Measurements from ENCODE around the gene MGAT5B. TPM values are rescaled to one million over a fixed set of nuclear protein-coding genes. Genes with fewer than 3 reads are reported as not detected.

MGAT5B gene
- total and polyA plus RNA-seq, 10 donors: 0.02 to 2.0 (median 0.75) TPM

GRCh38 chr17:76867578-76868175 lies 527 bp upstream of the MGAT5B start:
- DNase-seq: no peak
- intact Hi-C loops (cut with DNase I; ENCODE audit: low total_unique reads): loop anchor here (5.0 kb wide), 2 partner anchors 185 to 200 kb away; no protein-coding TSS in a partner anchor
- Histone ChIP-seq H3K27ac (no peak overlapping the region), H3K4me3 (peak overlapping the region in 2 of 8 donors; percentile 47 to 68), H3K4me1 (peaks cover 0 to 33% (median 22%) of the 10 kb centered on the region in 6 donors), H3K36me3 (no peaks in the 10 kb centered on the region), H3K27me3 (replicated peaks in 1 of 7) (peaks cover 8 to 77% (median 35%) of the 10 kb centered on the region in 7 donors), H3K9me3 (no peaks in the 10 kb centered on the region)
- TF ChIP-seq POLR2A (IDR thresholded peaks at IDR 0.05): no peak
- TF ChIP-seq CTCF (IDR thresholded peaks at IDR 0.05 in 8 of 11, conservative IDR thresholded peaks at IDR 0.05 in 3 of 11): no peak
- TF ChIP-seq POLR2AphosphoS5 (IDR thresholded peaks at IDR 0.05): no peak
- 37 to 43% (median 41%) methylated on average over 19 to 20 of the region's 20 CpGs for WGBS, 5 donors

GRCh38 chr17:76868669-76869495 lies 678 bp downstream of the MGAT5B start:
- Histone ChIP-seq H3K9me3 (no peaks in the 10 kb centered on the region), H3K4me1 (peaks cover 0 to 33% (median 22%) of the 10 kb centered on the region in 6 donors), H3K4me3 (peak overlapping the region; percentile 15 to 68 (median 36)), H3K27ac (no peak overlapping the region), H3K27me3 (replicated peaks in 1 of 7) (peaks cover 8 to 89% (median 35%) of the 10 kb centered on the region in 7 donors), H3K36me3 (no peaks in the 10 kb centered on the region)
- TF ChIP-seq CTCF (IDR thresholded peaks at IDR 0.05 in 8 of 11, conservative IDR thresholded peaks at IDR 0.05 in 3 of 11): no peak
- no peak for TF ChIP-seq POLR2A (IDR thresholded peaks at IDR 0.05)
- TF ChIP-seq POLR2AphosphoS5 (IDR thresholded peaks at IDR 0.05): no peak
- WGBS, 5 donors: 3 to 7% (median 4%) methylated on average over 22 to 84 of the region's 84 CpGs
- no peak for DNase-seq
- intact Hi-C loops (cut with DNase I; ENCODE audit: low total_unique reads): loop anchor here (5.0 kb wide), 2 partner anchors 183 to 198 kb away; no protein-coding TSS in a partner anchor

DNA sequence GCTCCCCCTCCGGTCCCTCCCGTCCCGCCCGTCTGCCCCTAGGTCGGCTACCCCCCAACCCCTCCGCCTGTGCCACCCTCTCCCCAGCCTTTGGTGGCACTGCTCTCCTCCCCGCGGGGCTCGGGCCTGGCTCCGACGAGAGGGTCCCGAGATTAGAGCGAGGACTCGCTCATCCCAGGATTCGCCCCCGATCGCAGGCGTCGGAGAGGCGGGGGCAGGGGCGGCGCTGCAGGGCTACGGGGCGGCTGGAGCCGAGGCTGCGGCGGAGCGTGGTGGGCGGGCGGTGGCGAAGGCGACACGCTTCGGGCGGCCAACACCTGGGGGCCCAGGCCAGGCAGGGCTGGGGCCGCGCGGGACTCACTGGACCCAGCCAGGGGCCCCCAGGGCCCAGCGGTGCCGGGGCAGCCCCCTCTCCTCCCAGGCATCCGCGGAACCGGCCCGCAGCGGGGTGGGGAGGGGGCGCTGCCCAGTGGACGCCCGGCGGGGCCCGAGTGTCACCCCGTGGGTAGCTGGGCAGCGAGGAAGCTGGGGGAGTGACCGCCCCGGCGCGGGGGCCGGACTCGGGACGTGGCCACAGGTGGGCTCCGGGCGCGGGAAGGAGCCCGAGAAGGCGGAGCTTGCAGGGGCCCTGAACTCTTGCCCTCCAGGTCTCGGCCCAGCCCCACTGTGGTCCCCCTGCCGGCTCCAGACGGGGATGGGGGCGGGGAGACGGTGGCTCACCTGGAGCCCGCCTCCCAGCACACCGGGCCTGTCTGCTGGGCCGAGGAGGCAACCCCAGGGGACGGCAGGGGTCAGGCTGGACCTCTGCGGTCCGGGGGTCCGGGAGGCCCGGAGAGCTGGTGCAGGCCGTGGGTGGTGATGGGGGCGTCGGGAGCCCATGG lies 1.5 kb downstream of the MGAT5B start:
- no peak for DNase-seq
- WGBS, 5 donors: 4 to 11% (median 5%) methylated on average over 27 to 80 of the region's 80 CpGs
- H3K4me3 ChIP-seq: peak overlapping the region in 4 of 8 donors; percentile 27 to 68 (median 42)

More for the DNA sequence above, 1.5 kb downstream of the MGAT5B start:
- Histone ChIP-seq H3K9me3 (peaks cover 0 to 5% (median 2%) of the 10 kb centered on the region in 8 donors), H3K27me3 (replicated peaks in 1 of 7) (peaks cover 8 to 89% (median 35%) of the 10 kb centered on the region in 7 donors), H3K4me1 (peaks cover 0 to 33% (median 22%) of the 10 kb centered on the region in 6 donors), H3K27ac (no peak overlapping the region), H3K36me3 (no peaks in the 10 kb centered on the region)
- intact Hi-C loops (cut with DNase I; ENCODE audit: low total_unique reads): loop anchor here (5.0 to 10.0 kb wide), 3 partner anchors 183 to 375 kb away; no protein-coding TSS in a partner anchor
- TF ChIP-seq CTCF (IDR thresholded peaks at IDR 0.05 in 8 of 11, conservative IDR thresholded peaks at IDR 0.05 in 3 of 11) (no peak), POLR2A (IDR thresholded peaks at IDR 0.05) (no peak), POLR2AphosphoS5 (IDR thresholded peaks at IDR 0.05) (no peak)
